CD1c-positive myeloid dendritic cell (primary cell): ENCODE results near the gene TBRG1.
A peak's percentile ranks its signal among the peaks of the same experiment; 100 is the strongest.
"Not testable (repeated sequence)": the region's sequence is repeated elsewhere in the genome, so short reads cannot be mapped to it uniquely, and the experiment has no call there.

Experiments
- DNase-seq: peaks from one replicate; pipeline ENCODE4 v3.0.0-alpha.2; 2016; ENCODE audit errors: extremely low spot score

Gene TBRG1

DNA sequence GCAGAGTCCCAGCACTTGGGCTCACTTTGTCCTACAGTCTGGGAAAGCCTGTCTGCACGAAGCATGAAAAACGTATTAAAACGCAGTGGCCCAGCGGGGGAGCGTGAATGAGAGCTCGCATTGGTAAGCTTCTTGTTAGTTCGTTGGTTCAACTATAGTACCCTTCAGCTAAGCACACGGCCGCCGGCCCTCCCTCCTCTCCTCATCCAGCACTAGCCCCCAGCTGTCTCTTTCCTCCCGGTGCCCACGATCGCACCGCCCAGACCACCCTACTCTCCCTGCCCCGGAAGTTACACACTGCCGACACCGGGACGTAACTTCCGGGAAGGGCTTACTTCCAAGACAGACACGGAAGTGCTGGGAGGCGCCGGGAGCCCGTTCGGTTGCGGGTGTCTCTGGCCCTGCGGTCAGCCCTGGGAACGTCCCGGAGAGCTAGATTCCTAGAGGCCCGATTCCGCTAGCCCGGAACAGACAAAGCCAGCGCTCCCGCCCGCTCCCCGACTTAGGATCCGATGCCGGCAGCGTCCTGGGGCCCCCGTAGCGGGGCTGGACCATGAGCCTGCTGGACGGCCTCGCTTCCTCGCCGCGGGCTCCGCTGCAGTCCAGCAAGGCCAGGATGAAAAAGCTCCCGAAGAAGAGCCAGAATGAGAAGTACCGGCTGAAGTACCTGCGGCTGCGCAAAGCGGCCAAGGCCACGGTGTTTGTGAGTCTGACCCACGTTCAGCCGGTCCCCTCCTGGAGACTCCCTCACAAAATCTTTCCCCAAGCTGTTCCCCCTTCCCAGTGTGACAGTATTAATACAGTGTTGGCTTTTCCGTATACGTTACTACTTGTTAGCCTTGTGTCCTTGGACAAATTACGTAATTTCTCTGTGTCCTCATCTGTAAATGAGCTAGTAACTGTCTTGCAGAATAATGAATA, at the start of gene TBRG1:
Gene TBRG1, plus strand, starts transcription at position 334 of the 921 bp plus-strand sequence. Its CDS starts 220 bp downstream, at position 554.
- peak; percentile 89 for DNase-seq

- no peak for DNase-seq
Observed at GRCh38 chr11:124577716-124578427, 44.8 kb upstream of the TBRG1 start.

DNA sequence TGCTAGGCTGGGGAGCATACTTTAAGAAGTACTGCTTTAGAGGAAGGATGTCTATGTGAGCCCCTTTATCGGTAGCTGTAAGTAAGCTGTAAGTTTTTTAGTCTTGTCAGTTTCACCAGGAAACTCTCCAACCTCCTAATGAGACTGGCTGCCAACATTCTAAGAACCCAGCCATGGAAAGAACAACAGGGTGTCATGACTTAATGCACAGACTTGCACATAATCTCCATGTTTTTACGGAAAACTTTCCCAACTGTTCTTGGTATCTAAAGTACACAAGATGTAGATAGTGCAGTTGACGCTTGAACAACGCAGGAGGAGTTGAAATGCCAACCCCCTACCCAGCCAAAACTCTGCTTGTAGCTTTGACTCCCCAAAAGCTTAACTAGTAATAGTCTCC, 43.9 kb upstream of the TBRG1 start:
- no peak for DNase-seq

- no peak for DNase-seq
Observed at GRCh38 chr11:124581817-124582216, 40.8 kb upstream of the TBRG1 start.

- no peak for DNase-seq
Observed at GRCh38 chr11:124582565-124582964, 40.1 kb upstream of the TBRG1 start.

DNA sequence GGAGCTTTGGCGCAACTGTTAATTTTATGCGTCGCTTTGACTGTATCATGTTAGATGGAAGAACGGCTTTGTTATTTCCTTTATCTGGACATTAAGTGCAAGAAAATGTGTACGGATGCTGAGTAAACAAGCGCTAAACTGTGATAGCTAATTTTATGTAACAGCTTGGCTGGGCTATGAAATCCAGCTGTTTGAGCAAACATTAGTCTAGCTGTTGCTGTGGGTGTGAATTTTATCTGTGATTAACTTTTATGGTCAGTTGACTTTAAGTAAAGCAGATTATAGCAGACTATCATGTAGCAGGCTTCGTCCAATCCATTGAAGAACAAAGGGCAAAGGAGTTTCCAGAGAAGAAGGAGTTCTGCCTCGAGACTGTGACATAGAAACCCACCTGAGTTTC, 38.9 kb upstream of the TBRG1 start:
- DNase-seq: no peak

- no peak for DNase-seq
Observed at GRCh38 chr11:124584681-124585372, 37.8 kb upstream of the TBRG1 start.

- DNase-seq: peak; percentile 66
Observed at GRCh38 chr11:124586238-124586860, 36.3 kb upstream of the TBRG1 start.

- no peak for DNase-seq
Observed at GRCh38 chr11:124591430-124591829, 31.2 kb upstream of the TBRG1 start.

- DNase-seq: no peak
Observed at GRCh38 chr11:124592627-124593026, 30.0 kb upstream of the TBRG1 start.

- no peak for DNase-seq
Observed at GRCh38 chr11:124595302-124595701, 27.4 kb upstream of the TBRG1 start.

DNA sequence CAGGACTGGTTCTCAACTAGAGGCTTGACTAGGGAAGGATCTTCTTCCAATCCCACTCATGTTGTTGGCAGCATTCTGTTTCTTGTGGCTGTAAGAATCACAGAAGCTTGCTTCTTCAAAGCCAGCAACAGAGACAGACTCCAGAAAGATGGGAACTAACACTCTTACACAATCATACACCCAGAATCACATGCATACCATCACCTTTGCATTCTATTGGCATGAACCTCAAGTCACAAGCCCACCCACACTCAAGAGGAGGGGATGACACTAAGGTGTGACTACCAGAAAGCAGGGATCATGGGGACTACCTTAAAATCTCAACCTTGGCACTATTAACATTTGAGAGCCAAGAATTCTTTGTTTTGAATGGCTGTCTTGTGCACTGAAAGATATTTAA, 25.0 kb upstream of the TBRG1 start:
- DNase-seq: no peak

GRCh38 chr11:124600621-124601320, 21.9 kb upstream of the TBRG1 start:
- DNase-seq: no peak

DNA sequence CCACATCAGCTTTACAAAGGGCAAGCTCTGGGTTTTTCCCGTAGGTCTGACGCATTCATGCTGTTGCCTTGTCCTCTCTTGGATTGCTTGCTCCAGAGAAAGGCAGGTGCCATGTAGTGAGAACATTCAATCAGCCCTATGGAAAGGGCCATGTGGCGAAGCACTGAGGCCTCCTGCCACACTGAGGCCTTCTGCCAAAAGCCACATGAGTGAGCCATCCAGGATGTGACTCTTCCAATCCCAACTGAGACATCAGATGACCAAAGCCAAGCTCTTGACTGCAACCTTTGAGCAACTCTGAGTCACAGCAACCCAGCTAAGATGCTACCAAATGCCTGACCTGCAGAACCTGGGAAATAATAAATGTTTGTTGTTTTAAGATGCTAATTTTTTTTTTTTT, 20.5 kb upstream of the TBRG1 start:
- no peak for DNase-seq

GRCh38 chr11:124602723-124603122, 19.9 kb upstream of the TBRG1 start:
- DNase-seq: not testable (repeated sequence)

DNA sequence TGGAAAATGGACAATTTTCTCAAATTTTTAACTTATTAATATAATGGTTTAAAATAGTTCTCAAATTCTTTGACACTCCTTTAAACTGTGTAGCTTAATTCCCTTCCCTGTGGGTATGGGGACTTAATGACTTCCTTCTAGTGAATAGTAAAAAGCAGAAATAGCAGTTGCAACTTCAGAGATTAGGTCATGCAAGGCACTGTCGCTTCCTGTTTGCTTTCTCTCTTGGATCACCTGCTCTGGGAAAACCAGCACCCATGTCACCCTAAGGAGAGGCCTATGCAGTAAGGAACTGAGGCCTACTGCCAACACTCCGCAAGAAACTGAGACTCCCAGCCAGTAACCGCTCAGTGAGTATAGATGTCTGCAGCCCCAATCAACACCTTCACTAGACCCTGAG, 16.9 kb upstream of the TBRG1 start:
- DNase-seq: peak; percentile 86

- no peak for DNase-seq
Observed at GRCh38 chr11:124608147-124608546, 14.5 kb upstream of the TBRG1 start.

DNA sequence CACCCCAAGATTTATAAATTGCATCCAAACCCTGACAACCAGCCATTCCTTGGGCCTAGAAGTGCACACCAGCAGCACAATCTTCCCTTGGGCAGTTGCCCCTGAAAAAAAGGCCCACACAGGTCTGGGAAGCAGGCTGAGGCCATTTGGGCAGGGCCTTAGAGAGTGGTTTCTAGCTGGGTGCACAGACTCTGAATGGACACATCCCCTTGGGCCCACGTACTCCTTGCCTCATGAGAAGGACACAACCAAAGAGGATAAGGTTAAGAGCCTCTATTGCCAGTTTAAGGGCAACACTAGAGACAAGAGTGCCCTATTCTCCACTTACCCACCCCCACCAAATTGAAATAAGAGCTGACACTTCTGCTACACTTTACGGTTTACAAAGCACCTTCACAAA, 12.4 kb upstream of the TBRG1 start:
- DNase-seq: no peak

DNA sequence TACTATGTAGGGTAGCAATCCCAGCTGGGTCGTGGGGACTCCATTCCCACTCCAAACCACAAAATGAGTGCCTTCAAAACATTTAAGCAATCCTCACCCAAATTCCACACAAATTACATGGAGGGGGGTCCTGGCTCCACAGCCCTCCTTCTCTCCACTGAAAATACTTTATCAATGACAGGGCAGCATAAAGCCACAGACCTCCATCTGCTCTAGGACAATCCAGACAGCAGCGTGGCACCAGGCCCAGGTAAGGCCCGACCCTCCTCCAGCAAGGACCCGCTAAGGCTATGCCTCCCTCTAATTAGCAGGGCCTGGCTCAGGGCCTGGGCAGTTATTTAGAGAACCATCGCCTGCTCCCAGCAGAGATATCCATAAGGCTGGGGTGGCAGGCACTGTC, 11.6 kb upstream of the TBRG1 start, which contains the start of gene PANX3:
Gene PANX3, plus strand, starts transcription at position 365 of the 400 bp plus-strand sequence. CDS start 129 bp downstream, outside the sequence.
- DNase-seq: no peak

DNA sequence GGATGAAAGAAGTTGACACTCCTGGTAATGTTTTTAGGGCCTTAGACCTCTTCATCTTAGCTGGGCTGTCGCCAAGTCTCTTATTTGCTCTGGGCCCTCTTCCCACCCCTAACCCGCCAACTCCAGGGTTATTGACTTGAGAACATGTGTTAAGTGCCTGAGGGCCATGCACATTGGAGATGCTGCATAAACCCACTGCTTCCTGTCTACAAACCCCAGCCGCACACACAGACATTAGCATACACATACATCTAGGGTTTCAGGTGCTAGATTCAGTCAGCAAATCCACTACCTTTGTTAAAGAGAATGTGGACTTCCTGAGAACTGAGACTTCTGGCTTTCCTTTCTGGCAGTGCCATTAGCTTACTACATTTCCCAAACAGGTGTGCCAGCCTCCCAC, 10.6 kb upstream of the TBRG1 start:
- no peak for DNase-seq
